Cardiac fibroblast (primary cell): ENCODE results near the gene HBG2.

ENCODE experiments used
- DNase-seq, 2 donors: peaks; one replicate each; pipeline versions ENCODE4 v3.0.0 to v3.0.0-alpha.2; 2010; ENCODE audit warnings: low read depth in 2 of 2
- H3K4me3 ChIP-seq, 2 donors: replicated peaks in 1 of 2; 1 replicate in 1 of 2; 2 replicates in 1 of 2; pipeline ENCODE4 v1.5.1; 2011; ENCODE audit warnings: low read depth in 2 of 2, low read length in 2 of 2, mild to moderate bottlenecking in 2 of 2, moderate library complexity in 1 of 2
- TF ChIP-seq, protein P1 (sequence below): IDR thresholded peaks from one replicate; pipeline ENCODE4 v1.5.1; 2011; ENCODE audit warnings: low read depth, mild to moderate bottlenecking, low read length, inconsistent platforms

The HBG2 gene

DNA sequence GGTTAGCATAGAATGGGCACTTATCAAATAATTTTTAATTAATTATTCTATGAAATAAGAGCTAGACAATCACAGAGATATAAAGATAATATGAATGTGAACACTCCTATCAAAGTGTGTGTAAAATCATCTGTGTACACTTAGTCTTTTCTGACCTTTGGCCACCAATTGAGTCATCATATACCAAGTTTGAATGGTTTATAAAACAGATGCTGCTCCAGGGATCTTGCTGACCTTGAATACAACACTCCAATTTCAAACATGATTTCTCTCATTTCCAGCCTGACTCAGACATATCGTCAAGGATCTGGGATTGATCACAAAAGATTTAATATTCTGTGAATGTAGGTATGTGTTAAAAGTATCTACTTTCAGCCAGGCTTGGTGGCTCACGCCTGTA is 51.2 kb downstream of the HBG2 start:
- DNase-seq, result no peak
- TF ChIP-seq, protein P1, sequence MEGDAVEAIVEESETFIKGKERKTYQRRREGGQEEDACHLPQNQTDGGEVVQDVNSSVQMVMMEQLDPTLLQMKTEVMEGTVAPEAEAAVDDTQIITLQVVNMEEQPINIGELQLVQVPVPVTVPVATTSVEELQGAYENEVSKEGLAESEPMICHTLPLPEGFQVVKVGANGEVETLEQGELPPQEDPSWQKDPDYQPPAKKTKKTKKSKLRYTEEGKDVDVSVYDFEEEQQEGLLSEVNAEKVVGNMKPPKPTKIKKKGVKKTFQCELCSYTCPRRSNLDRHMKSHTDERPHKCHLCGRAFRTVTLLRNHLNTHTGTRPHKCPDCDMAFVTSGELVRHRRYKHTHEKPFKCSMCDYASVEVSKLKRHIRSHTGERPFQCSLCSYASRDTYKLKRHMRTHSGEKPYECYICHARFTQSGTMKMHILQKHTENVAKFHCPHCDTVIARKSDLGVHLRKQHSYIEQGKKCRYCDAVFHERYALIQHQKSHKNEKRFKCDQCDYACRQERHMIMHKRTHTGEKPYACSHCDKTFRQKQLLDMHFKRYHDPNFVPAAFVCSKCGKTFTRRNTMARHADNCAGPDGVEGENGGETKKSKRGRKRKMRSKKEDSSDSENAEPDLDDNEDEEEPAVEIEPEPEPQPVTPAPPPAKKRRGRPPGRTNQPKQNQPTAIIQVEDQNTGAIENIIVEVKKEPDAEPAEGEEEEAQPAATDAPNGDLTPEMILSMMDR, result no peak
- no peak overlapping the region for H3K4me3 ChIP-seq
